ENCODE measurements around the gene ARSJ.

DNA sequence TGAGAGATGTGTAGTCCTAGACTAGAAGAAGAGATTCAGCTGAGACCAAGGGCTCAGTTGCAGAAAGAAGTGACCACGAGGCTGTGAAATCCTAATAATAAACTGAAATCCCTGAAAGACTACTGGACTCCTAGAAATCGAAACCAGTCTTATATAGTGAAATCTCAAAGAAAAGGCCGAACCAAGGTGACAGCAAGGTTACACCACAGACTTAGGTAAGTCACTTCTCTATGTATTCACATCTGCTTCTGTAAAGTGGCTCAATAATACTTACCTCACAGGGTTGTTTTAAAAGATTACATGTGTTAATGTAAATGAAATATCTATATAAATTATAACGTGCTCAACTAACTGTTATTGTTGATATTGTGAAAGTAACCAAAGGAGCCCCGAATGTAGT, 60.3 kb downstream of the ARSJ start:
- TF ChIP-seq, protein P1, sequence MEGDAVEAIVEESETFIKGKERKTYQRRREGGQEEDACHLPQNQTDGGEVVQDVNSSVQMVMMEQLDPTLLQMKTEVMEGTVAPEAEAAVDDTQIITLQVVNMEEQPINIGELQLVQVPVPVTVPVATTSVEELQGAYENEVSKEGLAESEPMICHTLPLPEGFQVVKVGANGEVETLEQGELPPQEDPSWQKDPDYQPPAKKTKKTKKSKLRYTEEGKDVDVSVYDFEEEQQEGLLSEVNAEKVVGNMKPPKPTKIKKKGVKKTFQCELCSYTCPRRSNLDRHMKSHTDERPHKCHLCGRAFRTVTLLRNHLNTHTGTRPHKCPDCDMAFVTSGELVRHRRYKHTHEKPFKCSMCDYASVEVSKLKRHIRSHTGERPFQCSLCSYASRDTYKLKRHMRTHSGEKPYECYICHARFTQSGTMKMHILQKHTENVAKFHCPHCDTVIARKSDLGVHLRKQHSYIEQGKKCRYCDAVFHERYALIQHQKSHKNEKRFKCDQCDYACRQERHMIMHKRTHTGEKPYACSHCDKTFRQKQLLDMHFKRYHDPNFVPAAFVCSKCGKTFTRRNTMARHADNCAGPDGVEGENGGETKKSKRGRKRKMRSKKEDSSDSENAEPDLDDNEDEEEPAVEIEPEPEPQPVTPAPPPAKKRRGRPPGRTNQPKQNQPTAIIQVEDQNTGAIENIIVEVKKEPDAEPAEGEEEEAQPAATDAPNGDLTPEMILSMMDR (IDR thresholded peaks at IDR 0.05; ENCODE audit: control extremely low read depth in 1 of 3, insufficient read depth in 1 of 3, low read depth in 1 of 3, low read length in 3 of 3) = no peak
- TF ChIP-seq RFX5 (IDR thresholded peaks at IDR 0.05; ENCODE audit: borderline replicate concordance, low read depth, low read length) = no peak
- no peak for TF ChIP-seq KDM5A (IDR thresholded peaks at IDR 0.05; ENCODE audit: low read length)
- no peak for TF ChIP-seq SRF (IDR thresholded peaks at IDR 0.05; ENCODE audit: low read depth, low read length)
- no peak for TF ChIP-seq GTF2F1 (IDR thresholded peaks at IDR 0.05; ENCODE audit: borderline replicate concordance, low read depth, low read length)
- no peak for TF ChIP-seq POLR2A (IDR thresholded peaks at IDR 0.05; ENCODE audit: control extremely low read depth in 1 of 2, low read depth in 2 of 2, low read length in 2 of 2)
- no peak for TF ChIP-seq EZH2 (IDR thresholded peaks at IDR 0.05; ENCODE audit: low read depth, low read length, severe bottlenecking)
- no peak for TF ChIP-seq EGR1 (IDR thresholded peaks at IDR 0.05; ENCODE audit: borderline replicate concordance, low read depth, low read length)
- TF ChIP-seq SIN3A (conservative IDR thresholded peaks at IDR 0.05 in 1 of 2, IDR thresholded peaks at IDR 0.05 in 1 of 2; ENCODE audit: low read depth in 1 of 2, low read length in 2 of 2) = no peak

Data from H1 (cell line).